Neural progenitor cell (in vitro differentiated cells): Measurements from ENCODE around the gene MSH2.

ENCODE experiments used
- CTCF ChIP-seq: fragments of 200-600 bp; sonication (generic); IDR thresholded peaks from 2 replicates; pipeline ENCODE4 v1.5.1; 2017; ENCODE audit warnings: antibody characterized with exemption, mild to moderate bottlenecking
- EZH2 ChIP-seq: fragments of 200-600 bp; sonication (generic); IDR thresholded peaks from 2 replicates; pipeline ENCODE4 v1.6.1; 2017; ENCODE audit warnings: antibody characterized with exemption, mild to moderate bottlenecking, moderate library complexity
- EZH2phosphoT487 ChIP-seq: fragments of 200-600 bp; sonication (generic); IDR thresholded peaks from 2 replicates; pipeline ENCODE4 v1.6.1; 2017; ENCODE audit warnings: antibody characterized with exemption

GRCh38 chr2:47357483-47357882 lies 45.5 kb upstream of the MSH2 start:
- no peak for TF ChIP-seq CTCF
- TF ChIP-seq EZH2: no peak
- no peak for TF ChIP-seq EZH2phosphoT487
